ENCODE results near the gene NPTX2. TPM values are rescaled to one million over a fixed set of nuclear protein-coding genes. Genes with fewer than 3 reads are reported as not detected.

The NPTX2 gene, protein sequence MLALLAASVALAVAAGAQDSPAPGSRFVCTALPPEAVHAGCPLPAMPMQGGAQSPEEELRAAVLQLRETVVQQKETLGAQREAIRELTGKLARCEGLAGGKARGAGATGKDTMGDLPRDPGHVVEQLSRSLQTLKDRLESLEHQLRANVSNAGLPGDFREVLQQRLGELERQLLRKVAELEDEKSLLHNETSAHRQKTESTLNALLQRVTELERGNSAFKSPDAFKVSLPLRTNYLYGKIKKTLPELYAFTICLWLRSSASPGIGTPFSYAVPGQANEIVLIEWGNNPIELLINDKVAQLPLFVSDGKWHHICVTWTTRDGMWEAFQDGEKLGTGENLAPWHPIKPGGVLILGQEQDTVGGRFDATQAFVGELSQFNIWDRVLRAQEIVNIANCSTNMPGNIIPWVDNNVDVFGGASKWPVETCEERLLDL
- under 0.01 and 0.07 TPM in 2 replicates for total RNA-seq

DNA sequence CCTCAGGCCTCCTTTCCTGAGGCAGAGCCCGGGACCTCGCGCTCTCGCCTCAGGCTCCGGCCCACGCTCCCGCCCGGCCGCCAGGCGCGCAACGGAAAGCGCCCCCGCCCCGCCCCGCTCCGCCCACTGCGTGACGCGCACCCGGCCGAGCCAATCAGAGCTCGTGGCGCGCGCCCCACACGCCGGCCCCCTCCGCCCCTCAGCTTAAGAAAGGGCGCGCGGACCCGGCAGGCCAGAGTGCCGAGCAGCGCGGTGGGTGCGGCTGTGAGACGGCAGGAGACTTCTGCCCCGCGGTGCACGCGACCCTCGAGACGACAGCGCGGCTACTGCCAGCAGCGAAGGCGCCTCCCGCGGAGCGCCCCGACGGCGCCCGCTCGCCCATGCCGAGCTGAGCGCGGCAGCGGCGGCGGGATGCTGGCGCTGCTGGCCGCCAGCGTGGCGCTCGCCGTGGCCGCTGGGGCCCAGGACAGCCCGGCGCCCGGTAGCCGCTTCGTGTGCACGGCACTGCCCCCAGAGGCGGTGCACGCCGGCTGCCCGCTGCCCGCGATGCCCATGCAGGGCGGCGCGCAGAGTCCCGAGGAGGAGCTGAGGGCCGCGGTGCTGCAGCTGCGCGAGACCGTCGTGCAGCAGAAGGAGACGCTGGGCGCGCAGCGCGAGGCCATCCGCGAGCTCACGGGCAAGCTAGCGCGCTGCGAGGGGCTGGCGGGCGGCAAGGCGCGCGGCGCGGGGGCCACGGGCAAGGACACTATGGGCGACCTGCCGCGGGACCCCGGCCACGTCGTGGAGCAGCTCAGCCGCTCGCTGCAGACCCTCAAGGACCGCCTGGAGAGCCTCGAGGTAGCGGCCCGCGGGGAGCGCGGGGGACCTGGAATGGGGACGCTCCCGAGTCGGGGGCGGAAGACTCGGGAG lies at the start of gene NPTX2:
TSS of gene NPTX2 (plus strand) at position 235 of the 909 bp plus-strand sequence. CDS start at position 412, 177 bp downstream.

Other genes with a start within 250 kb of the NPTX2 start
- 20.8 and 43.7 TPM in 2 replicates for gene BAIAP2L1, start 216.2 kb upstream of the NPTX2 start, total RNA-seq